Heart right ventricle (tissue), 16 donors: Measurements from ENCODE around the gene RBFOX1. TPM values are rescaled to one million over a fixed set of nuclear protein-coding genes. Genes with fewer than 3 reads are reported as not detected.

Experiments
- ATAC-seq, 8 donors: fragments of 200-7000 bp; cut with Tn5 transposase; one replicate each; pipeline ENCODE4 v1.9.1; 2020; ENCODE audit warnings: mild to moderate bottlenecking in 8 of 8, moderate library complexity in 8 of 8, moderate number of reproducible peaks in 1 of 8
- DNase-seq, 2 donors: peaks; one replicate each; pipeline ENCODE4 v3.0.0-alpha.2; 2020
- H3K27ac ChIP-seq, 10 donors: fragments of 200-600 bp; sonication (generic) in 2 of 10; one replicate each; pipeline versions ENCODE4 v1.5.0 to v1.8.0; 2020 to 2022; ENCODE audit warnings: mild to moderate bottlenecking in 3 of 10
- H3K27me3 ChIP-seq, 7 donors: fragments of 200-600 bp; one replicate each; pipeline ENCODE4 v1.8.0; 2021 to 2022; ENCODE audit warnings: mild to moderate bottlenecking in 2 of 7
- H3K36me3 ChIP-seq, 9 donors: fragments of 200-600 bp; sonication (generic) in 1 of 9; one replicate each; pipeline versions ENCODE4 v1.5.0 to v1.8.0; 2020 to 2022; ENCODE audit warnings: mild to moderate bottlenecking in 2 of 9
- H3K4me1 ChIP-seq, 9 donors: fragments of 200-600 bp; sonication (generic) in 1 of 9; one replicate each; pipeline versions ENCODE4 v1.5.0 to v1.8.0; 2020 to 2022; ENCODE audit warnings: mild to moderate bottlenecking in 4 of 9
- H3K4me3 ChIP-seq, 10 donors: fragments of 200-600 bp; sonication (generic) in 2 of 10; one replicate each; pipeline versions ENCODE4 v1.5.0 to v1.8.0; 2020 to 2022; ENCODE audit warnings: mild to moderate bottlenecking in 7 of 10, moderate library complexity in 2 of 10
- H3K9me3 ChIP-seq, 11 donors: fragments of 200-600 bp in 10 of 11; sonication (generic) in 2 of 11; one replicate each; pipeline versions ENCODE4 v1.5.0 to v1.8.0; 2013 to 2022; ENCODE audit warnings: mild to moderate bottlenecking in 2 of 11, control low read depth in 1 of 11, moderate library complexity in 1 of 11
- CTCF ChIP-seq, 9 donors: fragments of 200-600 bp; sonication (generic) in 2 of 9; IDR thresholded peaks; one replicate each; pipeline versions ENCODE4 v1.5.0 to v1.8.0; 2021 to 2022; ENCODE audit warnings: antibody characterized with exemption in 9 of 9, mild to moderate bottlenecking in 5 of 9, moderate library complexity in 1 of 9
- WGBS, 2 donors: extraction: QIAGEN DNeasy Blood & Tissue Kit; methylation state at CpG; one replicate each; pipeline ENCODE4 v1.1.7; 2013; ENCODE audit warnings: inconsistent platforms in 1 of 2; 5-methylcytosine and 5-hydroxymethylcytosine counted together
- intact Hi-C, 10 donors: fragments of 100-400 bp; cut with DNase I; formaldehyde crosslinking; loops; one replicate each; pipeline versions ENCODE4 v1.11.1 to v1.14.2; 2022
- polyA plus RNA-seq, 2 donors: library from polyadenylated mRNA; stranded (reverse); fragments of 200-250 nt; gene quantifications; one replicate each; pipeline ENCODE4 v1.2.3, GENCODE V29; 2013
- total RNA-seq, 10 donors: library from RNA; stranded (reverse); fragmentation: NEBNext Ultra II Directional in 3 of 10; extraction: Animal tissue kit (Norgen Biotek cat#: 25700) in 3 of 10; gene quantifications; one replicate each; pipeline versions ENCODE4 v1.2.1 to v1.2.4, GENCODE V29; 2021 to 2023
- donor health status: Arrhythmogenic right ventricular cardiomyopathy.
- donor health status: ischemic (EF 13 %, LVEDD 7.1; RV severe dilation, severe dysfunction).
- donor health status: healthy with polysubstance abuse.
- donor health status: DM: no; HTN: yes; CAD: no.
- donor health status: DM: no; HTN: no; CAD: no.
- donor health status: ischemic (EF 25% LVEDD 6.9; RV normal size, moderate dysfunction).
- donor health status: ischemic (EF 25% LVEDD 5.7; RV mildly dilated, moderate dysfunction).
- donor health status: healthy.
- donor health status: DM: yes; HTN: yes; CAD: no.
- donor health status: Ischemic cardiomyopathy.
- donor health status: ischemic (EF 35%, LVEDD 5.7; RV mildly dilated, moderate dysfunction).
- donor health status: nonischemic (EF 11% LVEDD 7.7; RV severe dilation, severe dysfunction).
- donor health status: DM: yes; HTN: yes; CAD: no.
- donor health status: PGD.
- donor health status: ischemic (EF 29% LVEDD 5.4; RV normal size, mild dysfunction).
- donor health status: nonischemic (EF 23%, LVEDD 6.1; RV moderate dilation, normal function).

RBFOX1 gene
- total and polyA plus RNA-seq, 12 donors: 11.1 to 82.9 (median 53.4) TPM

GRCh38 chr16:7350806-7351205 is 18.2 kb downstream of the RBFOX1 start:
- H3K4me3 ChIP-seq: no peak overlapping the region
- DNase-seq (no peak), ATAC-seq (no peak)
- WGBS, 2 donors: 78 to 82% methylated on average over 2 of the region's 2 CpGs
- H3K4me1 ChIP-seq: peaks cover 0 to 18% (median 7%) of the 10 kb centered on the region in 9 donors
- TF ChIP-seq CTCF (IDR thresholded peaks at IDR 0.05): no peak
- H3K9me3 ChIP-seq: peaks cover 0 to 8% (median 0%) of the 10 kb centered on the region in 11 donors
- H3K27ac ChIP-seq: no peak overlapping the region
- intact Hi-C loops: no loop called here
- no peaks in the 10 kb centered on the region for H3K27me3 ChIP-seq
- H3K36me3 ChIP-seq: no peaks in the 10 kb centered on the region

- TF ChIP-seq CTCF (IDR thresholded peaks at IDR 0.05): no peak
- H3K4me1 ChIP-seq: peaks cover 0 to 17% (median 7%) of the 10 kb centered on the region in 9 donors
- H3K4me3 ChIP-seq: no peak overlapping the region
- H3K9me3 ChIP-seq: peaks cover 0 to 8% (median 0%) of the 10 kb centered on the region in 11 donors
- H3K36me3 ChIP-seq: no peaks in the 10 kb centered on the region
- 60% methylated on average over 11 of the region's 11 CpGs for WGBS, 2 donors
- no peak overlapping the region for H3K27ac ChIP-seq
- no peaks in the 10 kb centered on the region for H3K27me3 ChIP-seq
- intact Hi-C loops: no loop called here
- DNase-seq (no peak), ATAC-seq (no peak)
These were observed 19.2 kb downstream of the RBFOX1 start for GRCh38 chr16:7351610-7352510.

- ATAC-seq: no peak
- Histone ChIP-seq H3K4me3 (no peak overlapping the region), H3K27ac (no peak overlapping the region), H3K36me3 (no peaks in the 10 kb centered on the region), H3K4me1 (peaks cover 0 to 7% (median 0%) of the 10 kb centered on the region in 9 donors), H3K27me3 (no peaks in the 10 kb centered on the region), H3K9me3 (peaks cover 0 to 8% (median 0%) of the 10 kb centered on the region in 11 donors)
- intact Hi-C loops: no loop called here
- TF ChIP-seq CTCF (IDR thresholded peaks at IDR 0.05): no peak
- no peak for DNase-seq
- 60 to 61% methylated on average over 5 of the region's 5 CpGs for WGBS, 2 donors
These were observed 23.1 kb downstream of the RBFOX1 start for GRCh38 chr16:7355758-7356157.

GRCh38 chr16:7361416-7362129 is 28.9 kb downstream of the RBFOX1 start:
- H3K4me3 ChIP-seq: no peak overlapping the region
- H3K4me1 ChIP-seq: peaks cover 0 to 42% (median 13%) of the 10 kb centered on the region in 9 donors
- ATAC-seq (no peak), DNase-seq (no peak)
- intact Hi-C loops: loop anchor here in 1 of 10 donors (2.0 kb wide), 1 partner anchor 15 kb away; no protein-coding TSS in a partner anchor
- H3K36me3 ChIP-seq: no peaks in the 10 kb centered on the region
- 75 to 81% methylated on average over 10 of the region's 10 CpGs for WGBS, 2 donors
- peak overlapping the region in 1 of 10 donors; percentile 31 for H3K27ac ChIP-seq
- TF ChIP-seq CTCF (IDR thresholded peaks at IDR 0.05): no peak
- no peaks in the 10 kb centered on the region for H3K27me3 ChIP-seq
- peaks cover 0 to 6% (median 0%) of the 10 kb centered on the region in 11 donors for H3K9me3 ChIP-seq
